ENCODE results near the gene LMX1A. TPM values are rescaled to one million over a fixed set of nuclear protein-coding genes. Genes with fewer than 3 reads are reported as not detected.

Gene LMX1A
- total RNA-seq, 1 donor from 2014 or later, result not detected

GRCh38 chr1:165172666-165173065 lies 183.8 kb downstream of the LMX1A start:
- Mint-ChIP-seq H3K9me3 (ENCODE audit: unreplicated experiment) (peaks cover 3% of the 10 kb centered on the region), H3K4me1 (ENCODE audit: low read depth, unreplicated experiment) (peaks cover 4% of the 10 kb centered on the region), H3K27ac (ENCODE audit: unreplicated experiment) (no peak overlapping the region), H3K27me3 (ENCODE audit: unreplicated experiment) (no peaks in the 10 kb centered on the region), H3K4me3 (ENCODE audit: unreplicated experiment) (no peak overlapping the region), H3K36me3 (ENCODE audit: unreplicated experiment) (no peaks in the 10 kb centered on the region)
- TF ChIP-seq CTCF (IDR thresholded peaks at IDR 0.05; ENCODE audit: partially characterized antibody, unreplicated experiment), result no peak
- no peak for DNase-seq

GRCh38 chr1:165169729-165170128 lies 186.8 kb downstream of the LMX1A start:
- H3K9me3 Mint-ChIP-seq (ENCODE audit: unreplicated experiment), result no peaks in the 10 kb centered on the region
- H3K27ac Mint-ChIP-seq (ENCODE audit: unreplicated experiment), result no peak overlapping the region
- TF ChIP-seq CTCF (IDR thresholded peaks at IDR 0.05; ENCODE audit: partially characterized antibody, unreplicated experiment), result no peak
- no peak for DNase-seq
- no peaks in the 10 kb centered on the region for H3K36me3 Mint-ChIP-seq (ENCODE audit: unreplicated experiment)
- H3K27me3 Mint-ChIP-seq (ENCODE audit: unreplicated experiment), result no peaks in the 10 kb centered on the region
- peaks cover 4% of the 10 kb centered on the region for H3K4me1 Mint-ChIP-seq (ENCODE audit: low read depth, unreplicated experiment)
- H3K4me3 Mint-ChIP-seq (ENCODE audit: unreplicated experiment), result no peak overlapping the region

GRCh38 chr1:165169028-165169427 lies 187.5 kb downstream of the LMX1A start:
- Mint-ChIP-seq H3K27ac (ENCODE audit: unreplicated experiment) (no peak overlapping the region), H3K4me1 (ENCODE audit: low read depth, unreplicated experiment) (no peaks in the 10 kb centered on the region), H3K9me3 (ENCODE audit: unreplicated experiment) (no peaks in the 10 kb centered on the region), H3K4me3 (ENCODE audit: unreplicated experiment) (no peak overlapping the region), H3K27me3 (ENCODE audit: unreplicated experiment) (no peaks in the 10 kb centered on the region), H3K36me3 (ENCODE audit: unreplicated experiment) (no peaks in the 10 kb centered on the region)
- DNase-seq, result no peak
- no peak for TF ChIP-seq CTCF (IDR thresholded peaks at IDR 0.05; ENCODE audit: partially characterized antibody, unreplicated experiment)

GRCh38 chr1:165168467-165168866 lies 188.0 kb downstream of the LMX1A start:
- H3K27ac Mint-ChIP-seq (ENCODE audit: unreplicated experiment), result no peak overlapping the region
- H3K4me3 Mint-ChIP-seq (ENCODE audit: unreplicated experiment), result no peak overlapping the region
- H3K4me1 Mint-ChIP-seq (ENCODE audit: low read depth, unreplicated experiment), result no peaks in the 10 kb centered on the region
- H3K36me3 Mint-ChIP-seq (ENCODE audit: unreplicated experiment), result no peaks in the 10 kb centered on the region
- no peaks in the 10 kb centered on the region for H3K9me3 Mint-ChIP-seq (ENCODE audit: unreplicated experiment)
- no peak for DNase-seq
- no peak for TF ChIP-seq CTCF (IDR thresholded peaks at IDR 0.05; ENCODE audit: partially characterized antibody, unreplicated experiment)
- H3K27me3 Mint-ChIP-seq (ENCODE audit: unreplicated experiment), result no peaks in the 10 kb centered on the region

GRCh38 chr1:165162671-165163241 lies 193.8 kb downstream of the LMX1A start:
- Mint-ChIP-seq H3K27ac (ENCODE audit: unreplicated experiment) (no peak overlapping the region), H3K36me3 (ENCODE audit: unreplicated experiment) (no peaks in the 10 kb centered on the region), H3K4me3 (ENCODE audit: unreplicated experiment) (no peak overlapping the region), H3K4me1 (ENCODE audit: low read depth, unreplicated experiment) (no peaks in the 10 kb centered on the region), H3K27me3 (ENCODE audit: unreplicated experiment) (no peaks in the 10 kb centered on the region), H3K9me3 (ENCODE audit: unreplicated experiment) (peaks cover 2% of the 10 kb centered on the region)
- no peak for DNase-seq
- TF ChIP-seq CTCF (IDR thresholded peaks at IDR 0.05; ENCODE audit: partially characterized antibody, unreplicated experiment), result no peak

Measured in glutamatergic neuron (in vitro differentiated cells).